Measurements from ENCODE around the gene DYSF.

DNA sequence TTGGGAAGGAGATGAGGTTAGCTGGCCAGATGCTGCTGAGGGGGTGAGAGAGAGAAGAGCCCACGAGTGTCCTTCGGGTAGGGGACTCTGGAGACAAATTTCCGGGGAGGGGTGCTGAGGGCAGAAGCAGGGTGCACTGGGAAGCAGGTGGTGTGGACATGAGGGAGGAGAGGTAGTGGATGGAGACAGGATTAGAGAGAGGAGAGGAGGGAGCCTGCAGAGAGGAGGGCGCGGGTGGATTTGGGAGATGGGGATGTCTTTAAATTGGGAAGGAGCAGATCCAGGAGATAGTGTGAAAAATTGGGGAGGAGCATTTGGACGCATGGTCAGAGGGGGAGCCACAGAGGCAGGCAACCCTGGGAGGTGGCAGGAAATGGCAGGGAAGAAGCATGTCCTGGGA lies 154.7 kb downstream of the DYSF start:
- no peak for TF ChIP-seq GATA3 (IDR thresholded peaks at IDR 0.05; ENCODE audit: low read depth, low read length)
- TF ChIP-seq GATA2 (IDR thresholded peaks at IDR 0.05; ENCODE audit: low read depth, low read length), result no peak

Measured in SH-SY5Y (cell line).